IMR-90 (cell line): ENCODE data around the gene KYNU.

ENCODE experiments used
- BHLHE40 ChIP-seq: fragments of 150-350 bp; IDR thresholded peaks from 2 replicates; pipeline ENCODE4 v1.6.1; 2016; ENCODE audit warnings: mild to moderate bottlenecking, low read depth, low read length
- CEBPB ChIP-seq: IDR thresholded peaks from 2 replicates; pipeline ENCODE4 v1.6.1; 2012; ENCODE audit warnings: low read depth, low read length, improper control_type of control experiment
- CHD1 ChIP-seq: IDR thresholded peaks from 2 replicates; pipeline ENCODE4 v1.6.1; 2012; ENCODE audit warnings: low read depth, low read length, improper control_type of control experiment
- CTCF ChIP-seq: conservative IDR thresholded peaks from 2 replicates; pipeline ENCODE4 v1.5.1; 2012; ENCODE audit warnings: mild to moderate bottlenecking, low read depth, low read length, improper control_type of control experiment
- MAFK ChIP-seq: IDR thresholded peaks from 2 replicates; pipeline ENCODE4 v1.6.1; 2012; ENCODE audit warnings: low read depth, low read length, improper control_type of control experiment
- MAZ ChIP-seq: IDR thresholded peaks from 2 replicates; pipeline ENCODE4 v1.6.1; 2012; ENCODE audit warnings: low read depth, mild to moderate bottlenecking, low read length, improper control_type of control experiment, moderate library complexity, borderline replicate concordance
- POLR2A ChIP-seq: IDR thresholded peaks from 2 replicates; pipeline ENCODE4 v1.6.1; 2012; ENCODE audit warnings: mild to moderate bottlenecking, low read depth, low read length
- RFX5 ChIP-seq: IDR thresholded peaks from 2 replicates; pipeline ENCODE4 v1.8.0; 2012; ENCODE audit warnings: low read depth, mild to moderate bottlenecking, low read length, moderate library complexity
- SMC3 ChIP-seq: fragments of 150-350 bp; IDR thresholded peaks from 2 replicates; pipeline ENCODE4 v1.6.1; 2016; ENCODE audit warnings: low read depth, mild to moderate bottlenecking, antibody characterized with exemption, low read length, moderate library complexity
- TF ChIP-seq, protein P1 (sequence below): fragments of 150-350 bp; IDR thresholded peaks from 2 replicates; pipeline ENCODE4 v1.6.1; 2017; ENCODE audit warnings: mild to moderate bottlenecking, antibody characterized with exemption, low read length, low read depth
- TF ChIP-seq, protein P2 (sequence below): fragments of 150-350 bp; IDR thresholded peaks from 2 replicates; pipeline ENCODE4 v1.6.1; 2016; ENCODE audit warnings: low read depth, mild to moderate bottlenecking, low read length, moderate library complexity, borderline replicate concordance

- TF ChIP-seq SMC3 (no peak), CTCF (no peak), POLR2A (no peak), CEBPB (no peak), RFX5 (no peak), BHLHE40 (no peak), MAZ (no peak), MAFK (no peak), CHD1 (no peak)
- TF ChIP-seq, protein P1, sequence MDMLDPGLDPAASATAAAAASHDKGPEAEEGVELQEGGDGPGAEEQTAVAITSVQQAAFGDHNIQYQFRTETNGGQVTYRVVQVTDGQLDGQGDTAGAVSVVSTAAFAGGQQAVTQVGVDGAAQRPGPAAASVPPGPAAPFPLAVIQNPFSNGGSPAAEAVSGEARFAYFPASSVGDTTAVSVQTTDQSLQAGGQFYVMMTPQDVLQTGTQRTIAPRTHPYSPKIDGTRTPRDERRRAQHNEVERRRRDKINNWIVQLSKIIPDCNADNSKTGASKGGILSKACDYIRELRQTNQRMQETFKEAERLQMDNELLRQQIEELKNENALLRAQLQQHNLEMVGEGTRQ: no peak
- TF ChIP-seq, protein P2, sequence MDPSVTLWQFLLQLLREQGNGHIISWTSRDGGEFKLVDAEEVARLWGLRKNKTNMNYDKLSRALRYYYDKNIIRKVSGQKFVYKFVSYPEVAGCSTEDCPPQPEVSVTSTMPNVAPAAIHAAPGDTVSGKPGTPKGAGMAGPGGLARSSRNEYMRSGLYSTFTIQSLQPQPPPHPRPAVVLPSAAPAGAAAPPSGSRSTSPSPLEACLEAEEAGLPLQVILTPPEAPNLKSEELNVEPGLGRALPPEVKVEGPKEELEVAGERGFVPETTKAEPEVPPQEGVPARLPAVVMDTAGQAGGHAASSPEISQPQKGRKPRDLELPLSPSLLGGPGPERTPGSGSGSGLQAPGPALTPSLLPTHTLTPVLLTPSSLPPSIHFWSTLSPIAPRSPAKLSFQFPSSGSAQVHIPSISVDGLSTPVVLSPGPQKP: no peak
These were observed 207.0 kb downstream of the KYNU start for GRCh38 chr2:143084462-143084861.
